H1 (cell line): ENCODE data around the gene TLE4. TPM values are rescaled to one million over a fixed set of nuclear protein-coding genes. Genes with fewer than 3 reads are reported as not detected.

Source experiments
- EP300 ChIP-seq, 2 experiments: IDR thresholded peaks; 1 replicate in 1 of 2; 2 replicates in 1 of 2; pipeline ENCODE4 v1.6.1; 2011 to 2012; ENCODE audit warnings: low read depth in 2 of 2, low read length in 2 of 2, mild to moderate bottlenecking in 2 of 2, borderline replicate concordance in 1 of 2, inconsistent platforms in 1 of 2, moderate library complexity in 1 of 2
- MAFK ChIP-seq: IDR thresholded peaks from 2 replicates; pipeline ENCODE4 v1.6.1; 2012; ENCODE audit warnings: low read depth, mild to moderate bottlenecking, improper control_type of control experiment, low read length
- NRF1 ChIP-seq: IDR thresholded peaks from 2 replicates; pipeline ENCODE4 v1.6.1; 2011; ENCODE audit warnings: mild to moderate bottlenecking, low read depth, low read length, improper control_type of control experiment
- SIX5 ChIP-seq: IDR thresholded peaks from 2 replicates; pipeline ENCODE4 v1.6.1; 2011; ENCODE audit warnings: mild to moderate bottlenecking, low read depth, low read length
- SP1 ChIP-seq: IDR thresholded peaks from 2 replicates; pipeline ENCODE4 v1.6.1; 2011; ENCODE audit warnings: low read depth, low read length
- polyA plus RNA-seq, 7 experiments: library from polyadenylated mRNA; depleted of rRNA in 3 of 7; stranded (reverse) in 5 of 7; unstranded in 2 of 7; fragments of >200 nt in 5 of 7; fragments of 200-250 nt in 2 of 7; gene quantifications; 1 replicate in 5 of 7; 2 replicates in 1 of 7; 4 replicates in 1 of 7; pipeline versions ENCODE4 v1.2.1 to v1.2.3, GENCODE V29; 2011 to 2013; ENCODE audit warnings: missing spikeins in 2 of 7, mixed read lengths in 2 of 7
- total RNA-seq: library from RNA; stranded (reverse); fragmentation: NEBNext Ultra II Directional; extraction: Animal tissue kit (Norgen Biotek cat#: 25700); gene quantifications from 2 replicates; pipeline ENCODE4 v1.2.1, GENCODE V29; 2021
- TF ChIP-seq, protein P1 (sequence below): IDR thresholded peaks from 2 replicates; pipeline ENCODE4 v1.6.1; 2012; ENCODE audit warnings: inconsistent platforms

TLE4 gene
- total and polyA plus RNA-seq, 2 of the 8 experiments (the other 6 are each of a cell fraction or from before 2014, with no cell fraction given) = 32.4 to 36.9 TPM

DNA sequence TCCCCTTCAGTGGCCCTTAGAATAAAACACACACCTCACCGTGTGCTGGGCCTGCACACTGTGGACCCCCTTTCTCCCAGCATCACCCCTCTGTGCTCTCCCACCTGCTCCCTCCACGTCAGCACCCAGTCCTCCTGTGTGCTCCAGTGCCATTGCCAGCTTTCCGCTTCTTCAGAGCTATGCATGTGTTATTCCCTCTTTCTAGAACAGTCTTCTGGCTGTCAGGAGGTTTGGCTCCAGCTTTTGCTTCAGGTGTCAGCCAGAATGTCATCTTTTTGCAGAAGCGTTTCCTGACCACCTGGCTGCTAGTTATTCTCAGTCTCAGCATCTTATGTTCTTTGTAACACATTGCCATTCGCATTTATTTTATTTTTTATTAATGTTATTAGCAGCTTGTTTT, 119.7 kb downstream of the TLE4 start (continued):
- TF ChIP-seq, protein P1, sequence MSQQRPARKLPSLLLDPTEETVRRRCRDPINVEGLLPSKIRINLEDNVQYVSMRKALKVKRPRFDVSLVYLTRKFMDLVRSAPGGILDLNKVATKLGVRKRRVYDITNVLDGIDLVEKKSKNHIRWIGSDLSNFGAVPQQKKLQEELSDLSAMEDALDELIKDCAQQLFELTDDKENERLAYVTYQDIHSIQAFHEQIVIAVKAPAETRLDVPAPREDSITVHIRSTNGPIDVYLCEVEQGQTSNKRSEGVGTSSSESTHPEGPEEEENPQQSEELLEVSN = no peak
- no peak for TF ChIP-seq MAFK
- TF ChIP-seq EP300 (IDR thresholded peaks at IDR 0.05; ENCODE audit: borderline replicate concordance in 1 of 2, low read depth in 2 of 2, low read length in 2 of 2) = no peak
- TF ChIP-seq NRF1 = no peak
- no peak for TF ChIP-seq SIX5
- no peak for TF ChIP-seq SP1
